Measurements from ENCODE around the gene GALNTL6. TPM values are rescaled to one million over a fixed set of nuclear protein-coding genes. Genes with fewer than 3 reads are reported as not detected.

GALNTL6 gene
- total and polyA plus RNA-seq, 9 of the 15 experiments (the other 6 are each of a cell fraction or from before 2014, with no cell fraction given): 0.18 to 0.50 (median 0.29) TPM

- Histone ChIP-seq H3K4me2 (ENCODE audit: insufficient read depth, low read length) (no peak overlapping the region), H3K79me2 (ENCODE audit: control insufficient read depth, insufficient read depth, low read length) (no peaks in the 10 kb centered on the region), H3K27me3 (ENCODE audit: control insufficient read depth in 2 of 2, insufficient read depth in 2 of 2, low read length in 2 of 2) (no peaks in the 10 kb centered on the region), H4K20me1 (replicated peaks; ENCODE audit: control insufficient read depth, insufficient read depth, low read length) (no peaks in the 10 kb centered on the region), H3K9me1 (ENCODE audit: control insufficient read depth, insufficient read depth, low read length) (no peaks in the 10 kb centered on the region), H3K4me1 (replicated peaks in 1 of 2; ENCODE audit: control insufficient read depth in 2 of 2, insufficient read depth in 2 of 2, low read length in 2 of 2) (no peaks in the 10 kb centered on the region), H2AFZ (ENCODE audit: low read depth, low read length) (no peak overlapping the region), H3K9ac (ENCODE audit: insufficient read depth in 1 of 2, low read depth in 2 of 2, low read length in 2 of 2) (no peak overlapping the region), H3K4me3 (no peak overlapping the region), H3K9me3 (replicated peaks; ENCODE audit: control insufficient read depth, insufficient read depth, low read depth, low read length) (no peaks in the 10 kb centered on the region), H3K27ac (ENCODE audit: extremely low read depth, low read depth, low read length) (no peak overlapping the region), H3K36me3 (ENCODE audit: control insufficient read depth, insufficient read depth, low read length) (no peaks in the 10 kb centered on the region)
- TF ChIP-seq RBM39 (optimal IDR thresholded peaks at IDR 0.05; ENCODE audit: low read depth, low read length): no peak
- TF ChIP-seq HDAC3 (IDR thresholded peaks at IDR 0.05; ENCODE audit: borderline replicate concordance, partially characterized antibody): no peak
- no peak for TF ChIP-seq PATZ1 (CRISPR knock-in tag; IDR thresholded peaks at IDR 0.05; ENCODE audit: borderline replicate concordance)
- no peak for TF ChIP-seq ZNF79 (CRISPR knock-in tag; IDR thresholded peaks at IDR 0.05; ENCODE audit: low read depth)
- TF ChIP-seq ZBTB26 (CRISPR knock-in tag; IDR thresholded peaks at IDR 0.05): no peak
- TF ChIP-seq SRSF7 (optimal IDR thresholded peaks at IDR 0.05; ENCODE audit: low read depth, low read length): no peak
- TF ChIP-seq LCOR (CRISPR knock-in tag; IDR thresholded peaks at IDR 0.05): no peak
- TF ChIP-seq ZFP91 (CRISPR knock-in tag; IDR thresholded peaks at IDR 0.05): no peak
- no peak for TF ChIP-seq ELF1 (tag; IDR thresholded peaks at IDR 0.05)
- no peak for TF ChIP-seq LARP7 (IDR thresholded peaks at IDR 0.05)
- TF ChIP-seq RREB1 (CRISPR knock-in tag; IDR thresholded peaks at IDR 0.05): no peak
- no peak for TF ChIP-seq TAF9B (IDR thresholded peaks at IDR 0.05; ENCODE audit: partially characterized antibody)
- TF ChIP-seq SRSF1 (IDR thresholded peaks at IDR 0.05; ENCODE audit: low read depth, low read length): no peak
- TF ChIP-seq RFX7 (CRISPR knock-in tag; IDR thresholded peaks at IDR 0.05): no peak
- FAIRE-seq (no peak), ATAC-seq (no peak), DNase-seq (ENCODE audit: extremely low read depth in 1 of 4, low spot score in 3 of 4) (no peak)
- intact Hi-C loops (cut with micrococcal nuclease): no loop called here
- ChIA-PET POLR2A (no interaction called here), CTCF (ENCODE audit: low intra/inter-chr PET ratio) (no interaction called here)
- in situ Hi-C loops (cut with MboI): no loop called here
- no TSS peak for BruUV-seq (replicated peaks)
Observed at GRCh38 chr4:172631832-172632231, 818.6 kb downstream of the GALNTL6 start.

Measured in K562 (cell line).